B cell (primary cell): ENCODE measurements around the gene FMO2. TPM values are rescaled to one million over a fixed set of nuclear protein-coding genes. Genes with fewer than 3 reads are reported as not detected.

ENCODE experiments used
- ATAC-seq: fragments of 200-7000 bp; cut with Tn5 transposase; one replicate; pipeline ENCODE4 v1.10.0; 2021; ENCODE audit warnings: low read depth, mild to moderate bottlenecking, moderate number of reproducible peaks, moderate library complexity
- CTCF ChIA-PET: fragments of 350-600 bp; sonication (Branson Sonifier 250); formaldehyde crosslinking; loops from one replicate; lab custom pipeline; 2021; ENCODE audit warnings: antibody characterized with exemption, inconsistent platforms; lab: Charles Lee
- POLR2A ChIA-PET: fragments of 350-600 bp; sonication (Branson Sonifier 250); formaldehyde crosslinking; loops from one replicate; lab custom pipeline; 2021; ENCODE audit warnings: antibody characterized with exemption; lab: Charles Lee
- DNase-seq: peaks from one replicate; pipeline ENCODE4 v3.0.0; 2013
- H2AFZ ChIP-seq: 2 replicates; pipeline ENCODE4 v1.6.1; 2012; ENCODE audit warnings: mild to moderate bottlenecking, low read depth, low read length; ENCODE audit not compliant: insufficient read depth, poor library complexity, severe bottlenecking
- H3K27ac ChIP-seq, 2 donors: 1 replicate in 1 of 2; 2 replicates in 1 of 2; pipeline ENCODE4 v1.5.1; 2012 to 2013; ENCODE audit warnings: low read length in 2 of 2, mild to moderate bottlenecking in 2 of 2, moderate library complexity in 1 of 2
- H3K27me3 ChIP-seq, 4 experiments: fragments of 200-600 bp in 1 of 4; sonication (generic) in 1 of 4; replicated peaks in 1 of 4; 1 replicate in 2 of 4; 2 replicates in 2 of 4; pipeline versions ENCODE4 v1.6.1 to v1.7.0; 2013 to 2016; ENCODE audit warnings: low read length in 3 of 4, mild to moderate bottlenecking in 2 of 4, mixed read lengths in 1 of 4, moderate library complexity in 1 of 4; ENCODE audit not compliant: insufficient read depth in 4 of 4, control insufficient read depth in 3 of 4; ENCODE audit errors: control extremely low read depth in 1 of 4
- H3K36me3 ChIP-seq, 2 experiments: replicated peaks in 1 of 2; 1 replicate in 1 of 2; 2 replicates in 1 of 2; pipeline versions ENCODE4 v1.6.1 to v1.7.1; 2013; ENCODE audit warnings: low read length in 1 of 2; ENCODE audit not compliant: insufficient read depth in 2 of 2, control insufficient read depth in 1 of 2; ENCODE audit errors: control extremely low read depth in 1 of 2, extremely low read depth in 1 of 2
- H3K4me1 ChIP-seq, 2 donors: fragments of 200-600 bp in 1 of 2; sonication (generic) in 1 of 2; 1 replicate in 1 of 2; 2 replicates in 1 of 2; pipeline versions ENCODE4 v1.5.1 to v1.6.1; 2013 to 2017; ENCODE audit warnings: low read length in 2 of 2; ENCODE audit not compliant: control insufficient read depth in 2 of 2, insufficient read depth in 2 of 2
- H3K4me2 ChIP-seq: replicated peaks from 2 replicates; pipeline ENCODE3; 2012; ENCODE audit warnings: mild to moderate bottlenecking, low read depth, low read length; ENCODE audit not compliant: poor library complexity, severe bottlenecking
- H3K4me3 ChIP-seq, 5 experiments: fragments of 200-600 bp in 1 of 5; sonication (generic) in 1 of 5; 1 replicate in 3 of 5; 2 replicates in 2 of 5; pipeline versions ENCODE4 v1.5.1 to v1.7.0; 2011 to 2016; ENCODE audit warnings: low read length in 4 of 5, mild to moderate bottlenecking in 4 of 5, low read depth in 2 of 5, control low read depth in 1 of 5, moderate library complexity in 1 of 5; ENCODE audit not compliant: insufficient read depth in 1 of 5; ENCODE audit errors: control extremely low read depth in 1 of 5, extremely low read depth in 1 of 5
- H3K79me2 ChIP-seq: fragments of 200-600 bp; sonication (generic); one replicate; pipeline ENCODE4 v1.6.0; 2016; ENCODE audit warnings: low read length; ENCODE audit not compliant: control insufficient read depth, insufficient read depth
- H3K9ac ChIP-seq: fragments of 200-600 bp; sonication (generic); 2 replicates; pipeline ENCODE4 v1.6.1; 2017; ENCODE audit warnings: mild to moderate bottlenecking, low read length, moderate library complexity
- H3K9me3 ChIP-seq, 3 donors: one replicate each; pipeline versions ENCODE4 v1.6.1 to v1.7.1; 2013; ENCODE audit warnings: low read length in 2 of 3; ENCODE audit not compliant: control insufficient read depth in 2 of 3, insufficient read depth in 1 of 3; ENCODE audit errors: control extremely low read depth in 1 of 3
- H4K20me1 ChIP-seq: 2 replicates; pipeline ENCODE4 v1.6.0; 2012; ENCODE audit warnings: mild to moderate bottlenecking, low read length; ENCODE audit not compliant: insufficient read depth, control insufficient read depth, poor library complexity, severe bottlenecking
- H3K27ac Mint-ChIP-seq: one replicate; pipeline ENCODE4 v1.8.0; 2021; ENCODE audit warnings: mixed read lengths
- H3K27me3 Mint-ChIP-seq: one replicate; pipeline ENCODE4 v1.8.0; 2021; ENCODE audit warnings: mixed read lengths
- H3K4me1 Mint-ChIP-seq: one replicate; pipeline ENCODE4 v1.8.0; 2021; ENCODE audit warnings: mixed read lengths
- H3K4me3 Mint-ChIP-seq: one replicate; pipeline ENCODE4 v1.8.0; 2021; ENCODE audit warnings: mixed read lengths
- H3K9me3 Mint-ChIP-seq: one replicate; pipeline ENCODE4 v1.8.0; 2022; ENCODE audit warnings: mixed read lengths; ENCODE audit not compliant: insufficient read depth
- CTCF ChIP-seq: fragments of 200-600 bp; IDR thresholded peaks from one replicate; pipeline ENCODE4 v1.8.0; 2022; ENCODE audit warnings: antibody characterized with exemption, mild to moderate bottlenecking
- EZH2 ChIP-seq: IDR thresholded peaks from 2 replicates; pipeline ENCODE4 v1.6.1; 2012; ENCODE audit warnings: borderline replicate concordance, low read depth, mild to moderate bottlenecking, moderate library complexity, low read length; ENCODE audit not compliant: insufficient read depth, poor library complexity, severe bottlenecking
- WGBS: methylation state at CpG from one replicate; pipeline ENCODE4 v1.1.5; 2013; ENCODE audit warnings: missing lambda C conversion rate; ENCODE audit not compliant: insufficient coverage; 5-methylcytosine and 5-hydroxymethylcytosine counted together
- intact Hi-C: fragments of 100-400 bp; cut with micrococcal nuclease; formaldehyde crosslinking; loops from one replicate; pipeline ENCODE4 v1.10.0; 2022
- polyA plus RNA-seq: library from polyadenylated mRNA; depleted of rRNA; stranded (reverse); fragments of >200 nt; gene quantifications from 2 replicates; pipeline ENCODE4 v1.2.3, GENCODE V29; 2012
- total RNA-seq, 2 donors: library from RNA; stranded (reverse); fragments of 120-200 nt in 1 of 2; gene quantifications; 1 replicate in 1 of 2; 2 replicates in 1 of 2; pipeline versions ENCODE4 v1.2.3 to v1.2.4, GENCODE V29; 2013 to 2022

The FMO2 gene
- total and polyA plus RNA-seq, 2 donors (not counting 1 experiment from before 2014, with no cell fraction given) = not detected

DNA sequence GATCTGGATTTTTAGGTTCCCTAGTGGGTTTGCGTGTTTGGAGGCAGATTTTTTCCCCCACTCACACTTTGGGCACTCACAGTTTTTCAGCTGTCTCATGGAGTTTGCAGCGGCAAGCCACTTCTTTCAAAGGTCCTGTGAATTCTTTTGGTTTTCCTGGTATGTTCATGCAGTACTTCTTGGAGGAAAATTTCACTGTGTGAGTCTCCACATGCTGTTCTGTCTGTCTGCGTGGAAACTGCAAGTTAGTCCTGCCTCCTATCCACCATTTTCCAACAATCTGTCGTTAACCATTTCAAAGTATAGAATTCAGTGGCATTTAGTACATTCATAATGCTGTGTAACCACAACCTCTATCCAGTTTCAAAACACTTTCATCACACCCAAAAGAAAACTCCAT lies 62.4 kb downstream of the FMO2 start:
- H3K27me3 Mint-ChIP-seq = peaks cover 16% of the 10 kb centered on the region
- WGBS = 80% methylated on average over 2 of the region's 4 CpGs
- H3K9me3 ChIP-seq = no peaks in the 10 kb centered on the region
- H3K79me2 ChIP-seq = no peaks in the 10 kb centered on the region
- TF ChIP-seq CTCF = no peak
- TF ChIP-seq EZH2 = no peak
- ATAC-seq = no peak
- no peak overlapping the region for H2AFZ ChIP-seq
- DNase-seq = no peak
- H4K20me1 ChIP-seq = no peaks in the 10 kb centered on the region
- intact Hi-C loops = no loop called here
- POLR2A ChIA-PET = no interaction called here
- H3K9ac ChIP-seq = no peak overlapping the region
- CTCF ChIA-PET = interaction anchor here (10.5 kb wide), 1 partner anchor 68 kb away, joined by 144 read pairs; the partner anchor contains the start of gene FMO4
- peaks cover 0 to 7% (median 1%) of the 10 kb centered on the region in 4 experiments for H3K27me3 ChIP-seq
- no peak overlapping the region for H3K4me3 ChIP-seq
- no peak overlapping the region for H3K4me2 ChIP-seq
- no peak overlapping the region for H3K4me3 Mint-ChIP-seq
- H3K36me3 ChIP-seq = no peaks in the 10 kb centered on the region
- no peaks in the 10 kb centered on the region for H3K9me3 Mint-ChIP-seq
- peaks cover 8 to 15% of the 10 kb centered on the region in 2 donors for H3K4me1 ChIP-seq
- H3K27ac ChIP-seq = no peak overlapping the region
- H3K4me1 Mint-ChIP-seq = peaks cover 15% of the 10 kb centered on the region
- H3K27ac Mint-ChIP-seq = no peak overlapping the region

GRCh38 chr1:171248302-171248701 lies 63.2 kb downstream of the FMO2 start, which contains the start of gene FMO1:
Gene FMO1 (plus strand): TSS chr1:171248494. CDS start chr1:171258088, 9,594 bp downstream.
- H3K4me1 Mint-ChIP-seq = peaks cover 22% of the 10 kb centered on the region
- TF ChIP-seq EZH2 = no peak
- no peak for TF ChIP-seq CTCF
- H2AFZ ChIP-seq = no peak within 1 kb of the TSS
- DNase-seq (no peak), ATAC-seq (no peak)
- no peak within 1 kb of the TSS for H3K4me3 Mint-ChIP-seq
- H3K9ac ChIP-seq = no peak within 1 kb of the TSS
- H3K36me3 ChIP-seq = no peaks in the 10 kb centered on the region
- H3K4me3 ChIP-seq = no peak within 1 kb of the TSS
- WGBS = 90% methylated on average over 2 of the region's 4 CpGs
- CTCF ChIA-PET = interaction anchor here (10.5 kb wide), 1 partner anchor 67 kb away, joined by 144 read pairs; the partner anchor contains the start of gene FMO4
- no peak within 1 kb of the TSS for H3K27ac Mint-ChIP-seq
- H3K79me2 ChIP-seq = no peaks in the 10 kb centered on the region
- H3K9me3 Mint-ChIP-seq = no peaks in the 10 kb centered on the region
- POLR2A ChIA-PET = no interaction called here
- H3K27me3 Mint-ChIP-seq = peaks cover 23% of the 10 kb centered on the region
- intact Hi-C loops = no loop called here
- H3K9me3 ChIP-seq = no peaks in the 10 kb centered on the region
- H3K4me2 ChIP-seq = no peak within 1 kb of the TSS
- H3K27me3 ChIP-seq = peaks cover 0 to 7% (median 1%) of the 10 kb centered on the region in 4 experiments
- peaks cover 14 to 19% of the 10 kb centered on the region in 2 donors for H3K4me1 ChIP-seq
- H3K27ac ChIP-seq = no peak within 1 kb of the TSS
- H4K20me1 ChIP-seq = no peaks in the 10 kb centered on the region
